ENCODE data around the gene SLC22A23. TPM values are rescaled to one million over a fixed set of nuclear protein-coding genes. Genes with fewer than 3 reads are reported as not detected.

Gene SLC22A23
- total and polyA plus RNA-seq, 2 of the 4 experiments (the other 2 are of a cell fraction): 0.72 to 1.6 TPM

GRCh38 chr6:3403238-3404173 is 53.3 kb downstream of the SLC22A23 start (continued):
- no peak for TF ChIP-seq CTCF (conservative IDR thresholded peaks at IDR 0.05; ENCODE audit: low read depth, low read length)
